NCI-H1105 treated with DMSO at 0.1 percent for 48 hours (cell line): ENCODE data around the gene NFATC2.

Experiments
- DNase-seq: peaks from one replicate; lab custom pipeline; 2025; lab: John Stamatoyannopoulos, UW

Gene NFATC2

GRCh38 chr20:51450984-51451383 lies 91.5 kb downstream of the NFATC2 start:
- DNase-seq, result no peak

GRCh38 chr20:51450221-51450712 lies 92.3 kb downstream of the NFATC2 start:
- no peak for DNase-seq

- DNase-seq, result no peak
Measured at GRCh38 chr20:51449498-51450220, 92.9 kb downstream of the NFATC2 start.

GRCh38 chr20:51447765-51448148 lies 94.8 kb downstream of the NFATC2 start:
- DNase-seq, result no peak

- no peak for DNase-seq
Measured at GRCh38 chr20:51447097-51447764, 95.3 kb downstream of the NFATC2 start.

- no peak for DNase-seq
Measured at GRCh38 chr20:51446656-51447055, 95.9 kb downstream of the NFATC2 start.

- DNase-seq, result no peak
Measured at GRCh38 chr20:51446230-51446629, 96.3 kb downstream of the NFATC2 start.

- no peak for DNase-seq
Measured at GRCh38 chr20:51445591-51445990, 96.9 kb downstream of the NFATC2 start.

- DNase-seq, result no peak
Measured at GRCh38 chr20:51444922-51445438, 97.5 kb downstream of the NFATC2 start.

- no peak for DNase-seq
Measured at GRCh38 chr20:51444467-51444866, 98.1 kb downstream of the NFATC2 start.

GRCh38 chr20:51442602-51443001 lies 99.9 kb downstream of the NFATC2 start:
- no peak for DNase-seq

- no peak for DNase-seq
Measured at GRCh38 chr20:51440589-51440988, 101.9 kb downstream of the NFATC2 start.

- DNase-seq, result no peak
Measured at GRCh38 chr20:51439160-51439689, 103.3 kb downstream of the NFATC2 start.

- no peak for DNase-seq
Measured at GRCh38 chr20:51438136-51438535, 104.4 kb downstream of the NFATC2 start.

- no peak for DNase-seq
Measured at GRCh38 chr20:51437182-51437924, 105.2 kb downstream of the NFATC2 start.

- DNase-seq, result no peak
Measured at GRCh38 chr20:51434580-51435247, 107.8 kb downstream of the NFATC2 start.

- no peak for DNase-seq
Measured at GRCh38 chr20:51434026-51434425, 108.5 kb downstream of the NFATC2 start.

GRCh38 chr20:51432875-51433274 lies 109.6 kb downstream of the NFATC2 start:
- no peak for DNase-seq

- no peak for DNase-seq
Measured at GRCh38 chr20:51432251-51432784, 110.2 kb downstream of the NFATC2 start.

GRCh38 chr20:51431321-51431720 lies 111.2 kb downstream of the NFATC2 start:
- no peak for DNase-seq

GRCh38 chr20:51430198-51430950 lies 112.1 kb downstream of the NFATC2 start:
- no peak for DNase-seq
